Transverse colon (tissue), 4 donors: ENCODE measurements around the gene CELA2B. TPM values are rescaled to one million over a fixed set of nuclear protein-coding genes. Genes with fewer than 3 reads are reported as not detected.
"Not testable (repeated sequence)": the region's sequence is repeated elsewhere in the genome, so short reads cannot be mapped to it uniquely, and the experiment has no call there.

Experiments
- DNase-seq: peaks from one replicate; pipeline ENCODE4 v3.0.0-alpha.2; 2019
- H3K27ac ChIP-seq, 4 donors: fragments of 200-600 bp; sonication (generic); 2 replicates each; pipeline ENCODE4 v1.5.1; 2016 to 2018; ENCODE audit warnings: inconsistent platforms in 4 of 4
- H3K27me3 ChIP-seq: fragments of 200-600 bp; sonication (generic); 2 replicates; pipeline ENCODE4 v1.5.1; 2017; ENCODE audit warnings: inconsistent platforms
- H3K36me3 ChIP-seq, 4 donors: fragments of 200-600 bp; sonication (generic); 2 replicates each; pipeline ENCODE4 v1.5.1; 2017 to 2019; ENCODE audit warnings: inconsistent platforms in 4 of 4
- H3K4me1 ChIP-seq, 4 donors: fragments of 200-600 bp; sonication (generic); 2 replicates each; pipeline ENCODE4 v1.5.1; 2017 to 2020; ENCODE audit warnings: inconsistent platforms in 4 of 4
- H3K4me3 ChIP-seq, 4 donors: fragments of 200-600 bp; sonication (generic); 1 replicate in 1 of 4; 2 replicates in 3 of 4; pipeline versions ENCODE4 v1.5.1 to v1.6.1; 2017 to 2019; ENCODE audit warnings: inconsistent platforms in 4 of 4
- H3K9me3 ChIP-seq, 2 donors: fragments of 200-600 bp; sonication (generic); 2 replicates each; pipeline ENCODE4 v1.5.1; 2017 to 2019; ENCODE audit warnings: inconsistent platforms in 2 of 2
- EP300 ChIP-seq: sonication (generic); formaldehyde crosslinking; IDR thresholded peaks from one replicate; pipeline ENCODE4 v1.6.1; 2017; ENCODE audit warnings: antibody characterized with exemption, low read depth
- POLR2A ChIP-seq: fragments of 450-650 bp; IDR thresholded peaks from one replicate; pipeline ENCODE4 v1.6.1; 2016; ENCODE audit warnings: antibody characterized with exemption, mild to moderate bottlenecking, moderate library complexity
- POLR2AphosphoS5 ChIP-seq, 3 donors: sonication (generic); formaldehyde crosslinking; IDR thresholded peaks; one replicate each; pipeline ENCODE4 v1.6.1; 2016; ENCODE audit warnings: antibody characterized with exemption in 3 of 3
- WGBS, 2 donors: methylation state at CpG; one replicate each; pipeline ENCODE4 v1.1.5; 2018; ENCODE audit warnings: low coverage in 1 of 2; 5-methylcytosine and 5-hydroxymethylcytosine counted together
- in situ Hi-C, 4 donors: fragments of 200-750 bp; cut with MboI; loops; one replicate each; pipeline versions ENCODE4 v1.15.0 to v1.15.1; 2017; ENCODE audit warnings: low sequenced_read_pairs in 3 of 4, low pct_ligation_motif_present in 1 of 4, low pct_unique_long_range_greater_than_20kb in 1 of 4
- intact Hi-C: fragments of 100-400 bp; cut with DNase I; formaldehyde crosslinking; loops from one replicate; pipeline ENCODE4 v1.15.1; 2023; ENCODE audit warnings: low total_unique reads
- total RNA-seq, 4 donors: library from RNA; depleted of rRNA; stranded (reverse); fragments of >200 nt; gene quantifications; one replicate each; pipeline ENCODE4 v1.1.0, GENCODE V29; 2016
- TF ChIP-seq, protein P1 (sequence below), 5 experiments: fragments of 200-600 bp in 3 of 5; fragments of 450-650 bp in 2 of 5; sonication (generic) in 3 of 5; IDR thresholded peaks; 1 replicate in 2 of 5; 2 replicates in 3 of 5; pipeline ENCODE4 v1.5.1; 2016 to 2017; ENCODE audit warnings: antibody characterized with exemption in 5 of 5, inconsistent platforms in 3 of 5, mild to moderate bottlenecking in 2 of 5, moderate library complexity in 1 of 5

CELA2B gene
- total RNA-seq, 4 donors from 2014 or later, result not detected

DNA sequence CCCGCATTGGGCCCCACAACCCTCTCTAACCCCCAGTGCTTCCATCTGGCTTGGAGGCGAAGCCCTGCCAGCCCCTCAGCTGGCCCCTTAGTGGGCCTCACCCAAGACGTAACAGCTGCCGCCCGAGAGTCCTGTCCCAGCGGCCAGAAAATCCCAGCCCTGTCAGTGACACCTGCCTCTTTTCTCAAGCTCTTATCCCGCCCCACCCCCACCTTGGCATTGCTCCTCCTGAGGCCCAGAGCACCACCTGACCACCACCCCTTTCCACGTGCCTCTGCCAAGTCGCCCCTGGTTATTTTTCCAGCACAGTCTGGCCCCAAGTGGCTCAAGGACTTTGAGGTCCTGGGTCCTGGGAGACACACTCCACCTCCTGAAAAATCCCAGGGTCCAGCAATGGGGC, 43.6 kb upstream of the CELA2B start:
- H3K27me3 ChIP-seq, result no peaks in the 10 kb centered on the region
- peaks cover 2 to 29% (median 9%) of the 10 kb centered on the region in 4 donors for H3K4me1 ChIP-seq
- 42% methylated on average over 9 of the region's 9 CpGs; no CpG with 5 or more reads in 1 of the 2 donors for WGBS, 2 donors
- peak overlapping the region in 2 of 4 donors; percentile 10 to 11 for H3K27ac ChIP-seq
- H3K36me3 ChIP-seq, result peaks cover 0 to 6% (median 0%) of the 10 kb centered on the region in 4 donors
- no peak for TF ChIP-seq POLR2AphosphoS5 (IDR thresholded peaks at IDR 0.05)
- peak; percentile 7 for TF ChIP-seq POLR2A
- TF ChIP-seq, protein P1, sequence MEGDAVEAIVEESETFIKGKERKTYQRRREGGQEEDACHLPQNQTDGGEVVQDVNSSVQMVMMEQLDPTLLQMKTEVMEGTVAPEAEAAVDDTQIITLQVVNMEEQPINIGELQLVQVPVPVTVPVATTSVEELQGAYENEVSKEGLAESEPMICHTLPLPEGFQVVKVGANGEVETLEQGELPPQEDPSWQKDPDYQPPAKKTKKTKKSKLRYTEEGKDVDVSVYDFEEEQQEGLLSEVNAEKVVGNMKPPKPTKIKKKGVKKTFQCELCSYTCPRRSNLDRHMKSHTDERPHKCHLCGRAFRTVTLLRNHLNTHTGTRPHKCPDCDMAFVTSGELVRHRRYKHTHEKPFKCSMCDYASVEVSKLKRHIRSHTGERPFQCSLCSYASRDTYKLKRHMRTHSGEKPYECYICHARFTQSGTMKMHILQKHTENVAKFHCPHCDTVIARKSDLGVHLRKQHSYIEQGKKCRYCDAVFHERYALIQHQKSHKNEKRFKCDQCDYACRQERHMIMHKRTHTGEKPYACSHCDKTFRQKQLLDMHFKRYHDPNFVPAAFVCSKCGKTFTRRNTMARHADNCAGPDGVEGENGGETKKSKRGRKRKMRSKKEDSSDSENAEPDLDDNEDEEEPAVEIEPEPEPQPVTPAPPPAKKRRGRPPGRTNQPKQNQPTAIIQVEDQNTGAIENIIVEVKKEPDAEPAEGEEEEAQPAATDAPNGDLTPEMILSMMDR (IDR thresholded peaks at IDR 0.05), result no peak
- no peak for TF ChIP-seq EP300
- in situ Hi-C loops, result loop anchor here in 3 of 4 donors (5.0 to 25.0 kb wide), 3 partner anchors 98 to 295 kb away; no protein-coding TSS in a partner anchor
- intact Hi-C loops, result loop anchor here (1.0 to 10.0 kb wide), 2 partner anchors 109 to 308 kb away; no protein-coding TSS in a partner anchor
- no peaks in the 10 kb centered on the region for H3K9me3 ChIP-seq
- no peak for DNase-seq
- no peak overlapping the region for H3K4me3 ChIP-seq

DNA sequence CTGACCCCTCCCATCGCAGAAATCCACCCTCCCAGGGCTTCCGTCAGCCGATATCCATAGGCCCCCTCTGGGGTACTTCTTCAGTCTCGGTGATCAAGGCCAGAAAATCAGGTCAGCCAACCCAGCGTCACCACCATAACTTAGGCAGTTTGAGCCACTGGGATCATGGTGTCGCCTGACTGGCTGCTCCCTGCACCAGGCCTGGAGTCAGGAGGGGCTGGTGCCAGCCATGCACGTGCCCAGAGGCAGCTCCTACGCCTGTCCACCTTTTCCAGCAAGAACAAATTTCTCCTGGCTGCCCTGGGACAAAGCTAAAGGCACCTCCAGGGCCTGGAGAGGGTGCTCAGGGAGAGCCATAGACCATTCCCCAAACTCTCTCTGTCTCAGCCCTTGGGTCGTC, 42.4 kb upstream of the CELA2B start:
- Histone ChIP-seq H3K4me3 (no peak overlapping the region), H3K27me3 (no peaks in the 10 kb centered on the region), H3K9me3 (no peaks in the 10 kb centered on the region), H3K36me3 (peaks cover 0 to 6% (median 0%) of the 10 kb centered on the region in 4 donors), H3K4me1 (peaks cover 0 to 21% (median 4%) of the 10 kb centered on the region in 4 donors), H3K27ac (no peak overlapping the region)
- 86% methylated on average over 9 of the region's 9 CpGs; no CpG with 5 or more reads in 1 of the 2 donors for WGBS, 2 donors
- TF ChIP-seq, protein P1 (IDR thresholded peaks at IDR 0.05), result no peak
- TF ChIP-seq POLR2A (no peak), POLR2AphosphoS5 (IDR thresholded peaks at IDR 0.05) (no peak), EP300 (no peak)
- in situ Hi-C loops, result loop anchor here in 3 of 4 donors (5.0 to 25.0 kb wide), 3 partner anchors 99 to 296 kb away; no protein-coding TSS in a partner anchor
- DNase-seq, result no peak
- intact Hi-C loops, result loop anchor here (10.0 kb wide), 1 partner anchor 309 kb away; no protein-coding TSS in a partner anchor

DNA sequence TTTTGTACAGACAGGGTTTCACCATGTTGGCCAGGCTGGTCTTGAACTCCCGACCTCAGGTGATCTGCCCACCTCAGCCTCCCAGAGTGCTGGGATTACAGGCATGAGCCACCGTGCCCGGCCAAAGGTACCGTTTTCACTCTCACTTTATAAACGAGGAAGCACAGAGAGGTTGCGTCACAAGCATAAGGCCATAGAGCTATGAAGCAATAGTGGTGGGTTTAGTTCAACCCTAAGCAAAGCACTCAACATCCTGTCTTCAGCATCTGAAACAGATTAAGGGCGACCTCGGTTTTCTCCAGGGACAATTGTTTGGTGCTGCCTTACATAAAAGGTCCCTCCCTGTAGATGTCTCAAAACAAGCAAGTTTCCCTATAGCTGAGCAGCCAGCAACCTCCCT, 41.2 kb upstream of the CELA2B start:
- not testable (repeated sequence) for H3K36me3 ChIP-seq, H3K27ac ChIP-seq, DNase-seq, H3K9me3 ChIP-seq, H3K27me3 ChIP-seq, H3K4me3 ChIP-seq
- H3K4me1 ChIP-seq, result peaks cover 0 to 21% (median 4%) of the 10 kb centered on the region in 4 donors
- 51% methylated on average over 8 of the region's 8 CpGs; no CpG with 5 or more reads in 1 of the 2 donors for WGBS, 2 donors
- in situ Hi-C loops, result loop anchor here in 3 of 4 donors (5.0 to 25.0 kb wide), 3 partner anchors 100 to 297 kb away; no protein-coding TSS in a partner anchor
- intact Hi-C loops, result loop anchor here (10.0 kb wide), 1 partner anchor 310 kb away; no protein-coding TSS in a partner anchor

DNA sequence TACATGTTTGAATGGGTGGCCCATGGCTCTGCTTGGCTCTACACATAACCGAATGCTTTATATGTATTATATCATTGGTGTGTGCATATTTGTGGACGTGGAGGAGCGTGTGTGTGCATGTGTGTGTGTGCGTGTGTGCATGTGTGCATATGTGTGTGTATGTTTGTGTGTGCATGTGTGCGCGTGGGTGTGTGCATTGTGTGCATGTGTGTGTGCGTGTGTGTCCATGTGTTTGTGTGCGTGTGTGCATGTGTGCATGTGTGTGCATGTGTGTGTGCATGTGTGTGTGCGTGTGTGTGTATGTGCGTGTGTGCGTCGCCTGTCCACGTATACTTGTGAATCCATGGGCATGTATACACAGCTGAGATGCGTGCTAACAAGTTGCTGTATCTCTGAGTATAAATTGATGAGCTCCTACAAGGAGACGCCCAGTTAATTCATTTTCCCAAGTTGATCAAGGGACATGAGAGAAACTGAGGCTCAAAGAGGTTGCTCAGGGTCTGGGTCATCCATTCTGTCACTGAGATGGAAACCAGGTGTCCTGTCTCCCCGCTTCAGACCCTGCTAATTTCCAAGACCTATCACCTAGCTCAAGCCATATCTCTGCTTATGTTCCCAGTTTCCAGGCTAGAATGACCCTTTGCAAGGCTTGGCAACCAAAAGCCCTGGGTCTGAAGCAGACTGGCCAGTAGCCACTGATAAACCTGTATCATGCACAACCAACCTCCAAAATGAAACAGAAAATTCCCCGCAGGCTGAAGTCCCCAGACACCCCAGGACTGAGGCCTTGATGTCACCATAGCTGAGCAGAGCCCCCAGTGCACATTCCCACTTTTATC, 40.4 kb upstream of the CELA2B start:
- peaks cover 0 to 13% (median 4%) of the 10 kb centered on the region in 4 donors for H3K4me1 ChIP-seq
- in situ Hi-C loops (loop anchor here in 3 of 4 donors (10.0 to 25.0 kb wide), 2 partner anchors 101 to 298 kb away; no protein-coding TSS in a partner anchor), intact Hi-C loops (loop anchor here (10.0 kb wide), 1 partner anchor 311 kb away; no protein-coding TSS in a partner anchor)
- no peak overlapping the region for H3K27ac ChIP-seq
- 89 to 90% methylated on average over 8 to 17 of the region's 17 CpGs for WGBS, 2 donors
- DNase-seq, result no peak
- no peaks in the 10 kb centered on the region for H3K27me3 ChIP-seq
- TF ChIP-seq, protein P1 (IDR thresholded peaks at IDR 0.05), result no peak
- TF ChIP-seq POLR2AphosphoS5 (IDR thresholded peaks at IDR 0.05) (no peak), POLR2A (no peak), EP300 (no peak)
- no peaks in the 10 kb centered on the region for H3K36me3 ChIP-seq
- no peaks in the 10 kb centered on the region for H3K9me3 ChIP-seq
- no peak overlapping the region for H3K4me3 ChIP-seq
